ENCODE measurements around the gene RELN. TPM values are rescaled to one million over a fixed set of nuclear protein-coding genes. Genes with fewer than 3 reads are reported as not detected.

RELN gene
- total RNA-seq, 4 donors from 2014 or later: 2.5 to 10.1 (median 6.5) TPM

DNA sequence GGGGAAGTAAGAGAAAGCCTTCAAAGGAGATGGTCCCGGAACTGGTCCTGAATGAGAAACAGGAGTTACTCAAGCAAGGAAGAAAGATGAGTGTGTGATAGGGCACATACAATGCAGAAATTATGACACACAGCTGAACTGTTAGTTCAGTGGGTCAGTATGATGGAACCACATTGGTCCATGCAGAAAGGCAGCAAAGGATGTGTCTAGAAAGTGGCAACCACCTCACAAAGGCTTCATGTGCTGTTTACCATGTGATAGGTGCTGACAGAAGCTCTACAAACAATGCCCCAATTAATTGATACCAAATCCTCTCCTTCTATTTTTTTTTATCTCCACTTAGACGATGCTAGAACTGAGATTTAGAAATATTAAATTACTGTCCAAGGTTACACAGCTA lies 258.3 kb downstream of the RELN start:
- Histone ChIP-seq H3K9me3 (no peaks in the 10 kb centered on the region), H3K4me3 (no peak overlapping the region), H3K27ac (replicated peaks in 1 of 4) (no peak overlapping the region), H3K36me3 (no peaks in the 10 kb centered on the region), H3K27me3 (no peaks in the 10 kb centered on the region), H3K4me1 (no peaks in the 10 kb centered on the region)
- intact Hi-C loops (cut with DNase I): no loop called here
- WGBS: 64% methylated on average over 2 of the region's 2 CpGs
- DNase-seq (ENCODE audit: extremely low spot score): no peak
- TF ChIP-seq POLR2A (IDR thresholded peaks at IDR 0.05; ENCODE audit: low read depth): no peak
- TF ChIP-seq, protein P1, sequence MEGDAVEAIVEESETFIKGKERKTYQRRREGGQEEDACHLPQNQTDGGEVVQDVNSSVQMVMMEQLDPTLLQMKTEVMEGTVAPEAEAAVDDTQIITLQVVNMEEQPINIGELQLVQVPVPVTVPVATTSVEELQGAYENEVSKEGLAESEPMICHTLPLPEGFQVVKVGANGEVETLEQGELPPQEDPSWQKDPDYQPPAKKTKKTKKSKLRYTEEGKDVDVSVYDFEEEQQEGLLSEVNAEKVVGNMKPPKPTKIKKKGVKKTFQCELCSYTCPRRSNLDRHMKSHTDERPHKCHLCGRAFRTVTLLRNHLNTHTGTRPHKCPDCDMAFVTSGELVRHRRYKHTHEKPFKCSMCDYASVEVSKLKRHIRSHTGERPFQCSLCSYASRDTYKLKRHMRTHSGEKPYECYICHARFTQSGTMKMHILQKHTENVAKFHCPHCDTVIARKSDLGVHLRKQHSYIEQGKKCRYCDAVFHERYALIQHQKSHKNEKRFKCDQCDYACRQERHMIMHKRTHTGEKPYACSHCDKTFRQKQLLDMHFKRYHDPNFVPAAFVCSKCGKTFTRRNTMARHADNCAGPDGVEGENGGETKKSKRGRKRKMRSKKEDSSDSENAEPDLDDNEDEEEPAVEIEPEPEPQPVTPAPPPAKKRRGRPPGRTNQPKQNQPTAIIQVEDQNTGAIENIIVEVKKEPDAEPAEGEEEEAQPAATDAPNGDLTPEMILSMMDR (IDR thresholded peaks at IDR 0.05): no peak
- TF ChIP-seq POLR2AphosphoS5 (IDR thresholded peaks at IDR 0.05): no peak
- TF ChIP-seq EP300 (IDR thresholded peaks at IDR 0.05): no peak

DNA sequence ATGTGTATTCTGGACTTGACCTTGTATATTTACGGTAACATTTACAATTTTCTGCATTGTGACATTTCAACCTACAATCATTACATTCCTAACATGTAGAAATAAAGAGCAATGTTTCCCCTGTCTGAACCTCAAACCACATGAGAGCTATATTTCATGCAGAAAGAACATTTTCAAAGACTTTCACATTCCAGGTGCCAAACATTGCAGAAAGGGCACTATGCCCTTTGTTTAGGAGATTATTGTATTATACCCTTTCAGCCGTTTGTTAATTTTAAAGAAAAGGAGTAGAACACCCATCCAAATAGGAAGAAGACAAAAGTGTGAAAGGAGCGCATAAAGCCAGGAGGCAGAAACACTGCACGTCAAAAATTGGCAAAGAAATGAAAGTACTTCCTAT lies 260.4 kb downstream of the RELN start:
- TF ChIP-seq POLR2A (IDR thresholded peaks at IDR 0.05; ENCODE audit: low read depth) (no peak), POLR2AphosphoS5 (IDR thresholded peaks at IDR 0.05) (no peak), EP300 (IDR thresholded peaks at IDR 0.05) (no peak)
- TF ChIP-seq, protein P1 (IDR thresholded peaks at IDR 0.05): no peak
- intact Hi-C loops (cut with DNase I): no loop called here
- Histone ChIP-seq H3K27me3 (no peaks in the 10 kb centered on the region), H3K4me1 (no peaks in the 10 kb centered on the region), H3K4me3 (no peak overlapping the region), H3K9me3 (no peaks in the 10 kb centered on the region), H3K36me3 (no peaks in the 10 kb centered on the region), H3K27ac (replicated peaks in 1 of 4) (no peak overlapping the region)
- no peak for DNase-seq (ENCODE audit: extremely low spot score)
- WGBS: 80% methylated on average over 4 of the region's 4 CpGs

DNA sequence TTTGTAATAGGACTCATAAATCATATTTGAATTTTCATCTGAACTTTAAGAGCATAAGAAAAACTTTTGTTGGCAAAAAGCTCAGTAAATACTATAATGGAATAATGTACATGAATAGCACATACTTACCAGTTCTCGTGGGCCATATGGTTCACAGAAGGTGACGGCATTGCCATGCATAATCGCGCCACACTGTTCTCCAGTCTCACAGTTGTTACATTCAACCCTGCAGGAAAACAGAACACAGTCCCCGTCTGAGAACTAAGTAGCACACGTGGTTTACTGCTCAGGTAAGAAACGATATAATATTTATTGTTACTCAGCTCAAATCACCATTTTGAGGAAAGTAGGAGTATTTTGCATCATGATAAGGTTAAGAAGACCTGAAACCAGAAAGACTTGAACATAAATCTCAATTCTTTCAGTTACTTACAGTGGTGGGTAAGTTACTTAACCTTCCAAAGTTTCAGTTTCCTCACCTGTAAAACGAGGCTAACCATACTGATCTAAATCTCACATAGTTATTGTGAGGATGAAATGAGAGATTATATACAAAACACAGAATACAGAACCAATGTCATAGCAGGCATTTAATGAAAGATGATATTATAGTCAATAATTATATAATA lies 261.4 kb downstream of the RELN start:
- Histone ChIP-seq H3K27me3 (no peaks in the 10 kb centered on the region), H3K4me1 (no peaks in the 10 kb centered on the region), H3K4me3 (no peak overlapping the region), H3K36me3 (no peaks in the 10 kb centered on the region), H3K9me3 (no peaks in the 10 kb centered on the region), H3K27ac (replicated peaks in 1 of 4) (no peak overlapping the region)
- intact Hi-C loops (cut with DNase I): no loop called here
- TF ChIP-seq EP300 (IDR thresholded peaks at IDR 0.05) (no peak), POLR2A (IDR thresholded peaks at IDR 0.05; ENCODE audit: low read depth) (no peak), POLR2AphosphoS5 (IDR thresholded peaks at IDR 0.05) (no peak)
- TF ChIP-seq, protein P1 (IDR thresholded peaks at IDR 0.05): no peak
- no peak for DNase-seq (ENCODE audit: extremely low spot score)
- WGBS: 77% methylated on average over 8 of the region's 8 CpGs

DNA sequence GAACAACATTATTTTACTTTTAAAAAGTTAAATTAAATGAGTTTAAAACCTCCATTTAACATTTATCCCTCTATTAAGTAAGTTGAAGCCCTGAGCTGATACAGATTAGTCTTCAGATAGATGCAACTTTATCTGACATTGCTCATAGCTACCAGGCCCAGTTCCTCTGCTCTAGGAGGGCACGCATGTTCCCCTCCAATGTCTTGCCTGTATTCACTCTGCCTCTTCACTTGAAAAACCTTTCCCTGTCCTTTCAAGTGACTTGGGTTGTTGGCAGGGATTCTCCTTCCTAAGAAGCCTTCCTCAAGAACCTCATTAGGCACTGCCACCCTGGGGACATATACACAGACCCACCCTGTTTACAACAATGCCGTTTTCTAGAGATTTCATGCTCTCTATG lies 270.4 kb downstream of the RELN start:
- Histone ChIP-seq H3K9me3 (no peaks in the 10 kb centered on the region), H3K4me1 (no peaks in the 10 kb centered on the region), H3K27me3 (no peaks in the 10 kb centered on the region), H3K27ac (replicated peaks in 1 of 4) (no peak overlapping the region), H3K36me3 (no peaks in the 10 kb centered on the region), H3K4me3 (no peak overlapping the region)
- DNase-seq (ENCODE audit: extremely low spot score): no peak
- TF ChIP-seq EP300 (IDR thresholded peaks at IDR 0.05) (no peak), POLR2A (IDR thresholded peaks at IDR 0.05; ENCODE audit: low read depth) (no peak), POLR2AphosphoS5 (IDR thresholded peaks at IDR 0.05) (no peak)
- TF ChIP-seq, protein P1 (IDR thresholded peaks at IDR 0.05): no peak
- WGBS: 85% methylated on average over 2 of the region's 2 CpGs
- intact Hi-C loops (cut with DNase I): no loop called here

DNA sequence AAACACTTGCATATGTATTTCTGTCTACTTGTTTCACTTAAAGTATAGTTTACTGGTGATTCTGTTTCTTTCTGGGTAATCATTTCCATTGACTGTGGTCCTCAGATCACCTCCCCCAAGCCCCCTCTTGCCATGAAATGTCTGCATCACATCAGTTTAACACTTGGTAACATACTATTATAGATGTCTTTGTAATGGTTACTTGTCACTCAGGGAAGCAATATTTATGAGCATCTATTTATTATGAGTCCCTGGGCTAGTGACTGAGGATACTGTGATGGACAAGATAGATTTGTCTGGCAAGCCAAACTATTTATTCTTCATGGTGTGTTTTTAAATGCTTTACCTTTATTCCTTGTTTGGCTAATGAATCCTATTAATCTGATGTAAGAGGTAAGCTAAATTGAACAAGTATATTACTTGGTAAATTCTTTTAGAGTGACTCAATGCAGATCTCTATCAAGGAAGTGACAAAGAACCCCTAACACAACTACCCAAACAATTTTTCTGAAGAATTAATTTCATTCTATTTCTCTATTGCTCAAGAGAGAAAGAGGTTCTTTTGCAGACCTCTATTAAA lies 270.9 kb downstream of the RELN start:
- H3K9me3 ChIP-seq: no peaks in the 10 kb centered on the region
- no peak overlapping the region for H3K4me3 ChIP-seq
- no peaks in the 10 kb centered on the region for H3K4me1 ChIP-seq
- H3K36me3 ChIP-seq: no peaks in the 10 kb centered on the region
- H3K27me3 ChIP-seq: no peaks in the 10 kb centered on the region
- TF ChIP-seq POLR2A (IDR thresholded peaks at IDR 0.05; ENCODE audit: low read depth) (no peak), POLR2AphosphoS5 (IDR thresholded peaks at IDR 0.05) (no peak), EP300 (IDR thresholded peaks at IDR 0.05) (no peak)
- no peak for DNase-seq (ENCODE audit: extremely low spot score)
- intact Hi-C loops (cut with DNase I): no loop called here
- H3K27ac ChIP-seq (replicated peaks in 1 of 4): no peak overlapping the region
